ENCODE results near the gene EIF4G3.
"Not testable (repeated sequence)": the region's sequence is repeated elsewhere in the genome, so short reads cannot be mapped to it uniquely, and the experiment has no call there.

Gene EIF4G3

GRCh38 chr1:21184276-21184675 is 7.6 kb upstream of the EIF4G3 start:
- H3K27me3 ChIP-seq: no peaks in the 10 kb centered on the region
- H3K4me3 ChIP-seq (ENCODE audit: low read depth in 1 of 2, low read length in 1 of 2): peak overlapping the region in 1 of 2 experiments; percentile 15
- TF ChIP-seq, protein P1, sequence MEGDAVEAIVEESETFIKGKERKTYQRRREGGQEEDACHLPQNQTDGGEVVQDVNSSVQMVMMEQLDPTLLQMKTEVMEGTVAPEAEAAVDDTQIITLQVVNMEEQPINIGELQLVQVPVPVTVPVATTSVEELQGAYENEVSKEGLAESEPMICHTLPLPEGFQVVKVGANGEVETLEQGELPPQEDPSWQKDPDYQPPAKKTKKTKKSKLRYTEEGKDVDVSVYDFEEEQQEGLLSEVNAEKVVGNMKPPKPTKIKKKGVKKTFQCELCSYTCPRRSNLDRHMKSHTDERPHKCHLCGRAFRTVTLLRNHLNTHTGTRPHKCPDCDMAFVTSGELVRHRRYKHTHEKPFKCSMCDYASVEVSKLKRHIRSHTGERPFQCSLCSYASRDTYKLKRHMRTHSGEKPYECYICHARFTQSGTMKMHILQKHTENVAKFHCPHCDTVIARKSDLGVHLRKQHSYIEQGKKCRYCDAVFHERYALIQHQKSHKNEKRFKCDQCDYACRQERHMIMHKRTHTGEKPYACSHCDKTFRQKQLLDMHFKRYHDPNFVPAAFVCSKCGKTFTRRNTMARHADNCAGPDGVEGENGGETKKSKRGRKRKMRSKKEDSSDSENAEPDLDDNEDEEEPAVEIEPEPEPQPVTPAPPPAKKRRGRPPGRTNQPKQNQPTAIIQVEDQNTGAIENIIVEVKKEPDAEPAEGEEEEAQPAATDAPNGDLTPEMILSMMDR (IDR thresholded peaks at IDR 0.05): no peak
- no peaks in the 10 kb centered on the region for H3K36me3 ChIP-seq
- peaks cover 24 to 26% of the 10 kb centered on the region in 2 experiments for H3K4me1 ChIP-seq (ENCODE audit: control insufficient read depth in 1 of 2, insufficient read depth in 1 of 2, low read depth in 1 of 2, low read length in 1 of 2)
- H3K27ac ChIP-seq: peak overlapping the region; percentile 83
- H3K9me3 ChIP-seq: no peaks in the 10 kb centered on the region

- Histone ChIP-seq H3K36me3 (no peaks in the 10 kb centered on the region), H3K4me1 (ENCODE audit: control insufficient read depth in 1 of 2, insufficient read depth in 1 of 2, low read depth in 1 of 2, low read length in 1 of 2) (peaks cover 30 to 32% of the 10 kb centered on the region in 2 experiments), H3K27me3 (no peaks in the 10 kb centered on the region), H3K9me3 (no peaks in the 10 kb centered on the region), H3K27ac (peak overlapping the region; percentile 83), H3K4me3 (ENCODE audit: low read depth in 1 of 2, low read length in 1 of 2) (no peak overlapping the region)
- TF ChIP-seq, protein P1 (IDR thresholded peaks at IDR 0.05): no peak
These were observed 5.6 kb upstream of the EIF4G3 start for GRCh38 chr1:21182181-21182731.

DNA sequence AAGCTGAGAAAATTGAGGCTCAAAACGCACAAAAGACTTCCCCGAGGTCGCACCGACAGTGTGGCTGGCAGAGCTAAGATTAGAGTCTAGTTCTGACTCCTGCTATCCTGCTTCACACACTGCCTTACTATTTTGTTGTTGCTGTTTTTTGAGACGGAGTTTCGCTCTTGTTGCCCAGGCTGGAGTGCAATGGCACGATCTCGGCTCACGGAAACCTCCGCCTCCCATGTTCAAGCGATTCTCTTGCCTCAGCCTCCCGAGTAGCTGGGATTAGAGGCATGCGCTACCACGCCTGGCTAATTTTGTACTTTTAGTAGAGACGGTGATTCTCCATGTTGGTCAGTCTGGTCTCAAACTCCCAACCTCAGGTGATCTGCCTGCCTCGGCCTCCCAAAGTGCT is 1.6 kb upstream of the EIF4G3 start:
- not testable (repeated sequence) for H3K27me3 ChIP-seq; H3K4me3 ChIP-seq (ENCODE audit: low read depth in 1 of 2, low read length in 1 of 2); H3K27ac ChIP-seq; H3K9me3 ChIP-seq; H3K36me3 ChIP-seq
- peaks cover 37 to 41% of the 10 kb centered on the region in 2 experiments for H3K4me1 ChIP-seq (ENCODE audit: control insufficient read depth in 1 of 2, insufficient read depth in 1 of 2, low read depth in 1 of 2, low read length in 1 of 2)

DNA sequence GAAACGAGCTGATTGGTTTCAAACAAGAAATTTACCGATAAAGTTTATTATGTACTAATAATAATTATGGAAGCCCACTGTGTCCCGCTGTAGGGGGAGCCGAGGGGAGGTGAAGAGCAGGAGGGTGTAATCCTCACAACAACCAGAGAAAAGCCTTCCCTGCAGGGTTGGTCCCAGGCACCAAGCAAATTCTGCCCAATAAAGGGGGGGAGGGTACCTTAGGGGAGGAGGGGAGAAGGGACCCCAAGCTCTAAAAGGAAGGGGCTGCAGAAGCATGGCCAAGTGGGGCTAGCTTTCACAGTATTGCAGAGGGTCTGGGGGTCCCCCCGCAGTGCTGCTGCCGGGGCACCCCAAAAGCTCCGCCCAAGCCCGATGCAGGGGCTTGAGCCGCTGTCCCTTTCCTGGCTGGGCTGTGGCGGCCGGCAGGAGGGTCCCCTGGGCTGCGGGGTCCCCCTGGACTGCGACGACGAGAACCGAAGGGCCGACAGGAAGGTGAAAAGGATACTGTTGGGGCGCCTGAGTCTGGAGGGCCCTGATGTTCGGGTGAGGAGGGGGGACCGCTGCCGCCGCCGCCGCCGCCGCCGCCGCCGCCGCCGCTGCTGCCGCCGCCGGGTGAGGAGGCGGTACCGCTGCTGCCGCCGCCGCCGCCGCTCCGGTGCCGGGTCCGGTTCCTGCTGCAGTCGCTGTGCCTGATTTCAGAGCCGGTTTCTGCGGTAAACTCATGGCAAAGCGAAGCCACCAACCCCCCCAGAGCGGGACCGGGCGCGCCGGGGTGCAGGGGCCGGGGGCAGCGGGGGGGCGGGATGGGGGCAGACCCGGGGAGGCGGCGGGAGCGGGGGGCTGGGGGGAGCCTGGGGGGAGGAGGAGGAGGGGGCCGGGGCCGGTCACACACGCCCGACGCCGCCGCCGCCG is 771 bp downstream of the EIF4G3 start:
- H3K4me1 ChIP-seq (ENCODE audit: control insufficient read depth in 1 of 2, insufficient read depth in 1 of 2, low read depth in 1 of 2, low read length in 1 of 2): peaks cover 32 to 38% of the 10 kb centered on the region in 2 experiments
- no peaks in the 10 kb centered on the region for H3K9me3 ChIP-seq
- no peaks in the 10 kb centered on the region for H3K27me3 ChIP-seq
- peaks cover 4% of the 10 kb centered on the region for H3K36me3 ChIP-seq
- peak overlapping the region; percentile 93 to 99 for H3K4me3 ChIP-seq (ENCODE audit: low read depth in 1 of 2, low read length in 1 of 2)
- TF ChIP-seq, protein P1 (IDR thresholded peaks at IDR 0.05): peak; percentile 9
- H3K27ac ChIP-seq: peak overlapping the region; percentile 97

DNA sequence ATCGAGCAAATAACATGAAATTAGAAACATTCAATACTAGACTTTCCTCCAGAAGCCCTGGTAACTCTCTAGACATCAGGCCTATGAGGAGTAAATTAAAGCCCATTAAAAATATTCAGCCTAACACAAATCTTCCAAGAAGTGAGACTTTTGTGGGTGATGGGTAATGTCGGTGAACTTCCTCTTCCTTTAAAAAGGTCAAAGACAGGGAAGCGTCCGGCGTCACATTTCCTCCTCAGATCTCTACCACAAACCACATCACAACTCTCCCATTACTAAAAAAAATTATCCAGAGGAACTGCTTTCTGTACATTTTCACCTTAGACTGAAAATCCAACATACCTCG is 1.4 kb downstream of the EIF4G3 start:
- TF ChIP-seq, protein P1 (IDR thresholded peaks at IDR 0.05): peak; percentile 4
- Histone ChIP-seq H3K27ac (peak overlapping the region; percentile 97), H3K27me3 (no peaks in the 10 kb centered on the region), H3K9me3 (no peaks in the 10 kb centered on the region), H3K36me3 (peaks cover 7% of the 10 kb centered on the region), H3K4me1 (ENCODE audit: control insufficient read depth in 1 of 2, insufficient read depth in 1 of 2, low read depth in 1 of 2, low read length in 1 of 2) (peaks cover 32 to 38% of the 10 kb centered on the region in 2 experiments), H3K4me3 (ENCODE audit: low read depth in 1 of 2, low read length in 1 of 2) (peak overlapping the region; percentile 93 to 99)
